GM19395 (cell line): Measurements from ENCODE around the gene GUCY1A1.
"Not testable (repeated sequence)": the region's sequence is repeated elsewhere in the genome, so short reads cannot be mapped to it uniquely, and the experiment has no call there.

Experiments used
- ATAC-seq: cut with Tn5 transposase; IDR thresholded peaks from one replicate; pipeline ENCODE4 v1.9.1; 2021; ENCODE audit warnings: mild to moderate bottlenecking, moderate library complexity; ENCODE audit not compliant: unreplicated experiment

The GUCY1A1 gene, protein sequence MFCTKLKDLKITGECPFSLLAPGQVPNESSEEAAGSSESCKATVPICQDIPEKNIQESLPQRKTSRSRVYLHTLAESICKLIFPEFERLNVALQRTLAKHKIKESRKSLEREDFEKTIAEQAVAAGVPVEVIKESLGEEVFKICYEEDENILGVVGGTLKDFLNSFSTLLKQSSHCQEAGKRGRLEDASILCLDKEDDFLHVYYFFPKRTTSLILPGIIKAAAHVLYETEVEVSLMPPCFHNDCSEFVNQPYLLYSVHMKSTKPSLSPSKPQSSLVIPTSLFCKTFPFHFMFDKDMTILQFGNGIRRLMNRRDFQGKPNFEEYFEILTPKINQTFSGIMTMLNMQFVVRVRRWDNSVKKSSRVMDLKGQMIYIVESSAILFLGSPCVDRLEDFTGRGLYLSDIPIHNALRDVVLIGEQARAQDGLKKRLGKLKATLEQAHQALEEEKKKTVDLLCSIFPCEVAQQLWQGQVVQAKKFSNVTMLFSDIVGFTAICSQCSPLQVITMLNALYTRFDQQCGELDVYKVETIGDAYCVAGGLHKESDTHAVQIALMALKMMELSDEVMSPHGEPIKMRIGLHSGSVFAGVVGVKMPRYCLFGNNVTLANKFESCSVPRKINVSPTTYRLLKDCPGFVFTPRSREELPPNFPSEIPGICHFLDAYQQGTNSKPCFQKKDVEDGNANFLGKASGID

DNA sequence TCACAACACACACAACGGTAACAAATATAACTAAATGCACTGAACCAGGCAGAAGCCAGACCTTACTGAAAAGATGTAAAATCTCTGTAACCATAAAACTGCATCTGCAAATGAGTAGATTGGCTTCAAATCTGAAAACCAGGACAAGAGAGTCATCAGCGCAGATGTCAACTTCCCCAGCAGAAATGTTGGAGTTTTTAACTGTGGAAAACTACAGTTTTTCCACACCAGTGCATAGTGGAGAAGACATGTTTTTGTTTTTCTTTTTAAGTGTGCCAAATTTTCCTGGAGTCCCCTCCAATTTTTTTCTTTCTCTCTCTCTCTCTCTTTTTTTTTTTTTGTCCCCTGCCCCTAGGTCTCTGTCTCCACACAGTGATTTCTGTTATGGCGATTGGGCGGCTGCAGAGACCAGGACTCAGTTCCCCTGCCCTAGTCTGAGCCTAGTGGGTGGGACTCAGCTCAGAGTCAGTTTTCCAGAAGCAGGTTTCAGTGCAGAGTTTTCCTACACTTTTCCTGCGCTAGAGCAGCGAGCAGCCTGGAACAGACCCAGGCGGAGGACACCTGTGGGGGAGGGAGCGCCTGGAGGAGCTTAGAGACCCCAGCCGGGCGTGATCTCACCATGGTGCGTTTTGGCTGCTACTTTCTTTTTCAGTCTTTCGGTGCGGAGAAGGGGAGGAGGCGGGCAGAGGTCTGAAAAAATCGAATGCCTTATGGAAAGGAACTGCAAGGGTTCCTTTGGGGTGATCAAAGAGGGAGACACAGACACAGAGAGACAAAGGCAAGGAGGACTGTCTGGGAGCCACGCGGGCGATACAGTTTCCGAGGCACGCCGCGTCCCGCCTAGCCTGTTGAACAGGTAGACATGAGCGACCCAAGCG, at the start of gene GUCY1A1:
Gene GUCY1A1, plus strand, starts transcription at position 505 of the 878 bp plus-strand sequence. CDS start 30,020 bp downstream, outside the sequence.
- peak; percentile 40 for ATAC-seq

DNA sequence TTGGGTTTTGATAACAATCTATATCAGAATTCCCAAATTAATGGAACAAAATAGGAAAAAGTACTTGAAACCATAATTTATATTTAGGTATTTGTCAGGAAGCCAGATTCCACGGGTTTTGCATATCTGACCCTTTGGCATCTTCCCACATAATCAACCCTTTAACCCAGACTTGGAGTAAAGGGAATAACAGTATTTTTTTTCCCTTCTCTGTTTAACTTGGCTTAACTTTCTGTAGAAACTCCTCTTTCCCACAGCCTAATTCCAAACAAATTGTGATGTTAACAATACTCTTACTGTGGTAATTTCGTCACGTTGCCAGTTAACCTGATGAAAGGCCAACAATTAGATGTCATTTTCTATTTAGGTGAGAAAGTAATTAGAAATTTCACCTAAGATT, 49.4 kb upstream of the GUCY1A1 start:
- no peak for ATAC-seq

DNA sequence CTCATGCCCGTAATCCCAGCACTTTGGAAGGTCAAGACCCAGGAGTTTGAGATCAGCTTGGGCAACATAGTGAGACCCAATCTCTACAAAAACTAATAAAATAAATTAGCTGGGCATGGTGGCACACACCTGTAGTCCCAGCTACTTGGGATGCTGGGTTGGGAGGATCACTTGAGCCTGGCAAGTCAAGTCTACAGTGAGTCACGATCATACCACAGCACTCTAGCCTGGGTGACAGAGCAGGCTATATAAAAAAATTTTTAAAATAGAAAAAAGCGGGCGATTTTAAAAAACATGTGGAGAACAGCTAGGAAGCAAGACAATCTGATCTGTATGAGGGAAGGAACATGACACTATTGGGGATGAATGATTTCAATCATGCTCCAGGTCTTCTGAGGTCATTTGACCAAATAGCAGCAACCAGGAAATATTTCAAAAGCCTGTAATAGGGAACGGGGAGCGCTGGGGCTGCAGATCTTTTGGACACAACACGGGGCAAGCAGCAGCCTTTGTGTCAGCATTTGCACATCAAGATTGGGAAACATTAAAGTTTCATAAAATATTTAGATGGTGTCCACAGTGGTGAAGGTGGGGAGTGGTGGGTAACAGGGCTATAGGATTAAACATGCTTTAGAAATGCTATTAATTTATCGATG, 48.3 kb upstream of the GUCY1A1 start:
- ATAC-seq, result no peak

GRCh38 chr4:155620637-155621036, 46.0 kb upstream of the GUCY1A1 start:
- no peak for ATAC-seq

DNA sequence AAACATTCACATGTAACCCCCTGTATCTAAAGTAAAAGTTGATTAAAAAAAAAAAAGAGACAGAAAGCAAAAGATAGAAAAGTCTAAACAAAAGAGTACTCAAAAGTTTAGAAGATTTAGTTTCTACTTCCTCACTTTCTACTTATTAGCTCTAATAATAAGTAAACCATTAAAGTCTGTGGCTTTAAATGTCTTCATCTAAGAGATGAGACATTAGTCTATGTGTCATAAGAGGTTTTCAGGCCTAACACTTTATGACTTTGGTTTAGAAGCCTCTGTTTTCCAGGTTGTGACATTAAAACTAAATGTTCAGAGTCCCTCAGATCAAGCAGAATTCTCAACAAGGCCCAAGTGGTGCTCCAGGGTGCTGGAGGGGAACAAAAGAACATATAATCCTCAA, 42.2 kb upstream of the GUCY1A1 start:
- peak; percentile 98 for ATAC-seq

- no peak for ATAC-seq
Measured at GRCh38 chr4:155626561-155626960, 40.1 kb upstream of the GUCY1A1 start.

DNA sequence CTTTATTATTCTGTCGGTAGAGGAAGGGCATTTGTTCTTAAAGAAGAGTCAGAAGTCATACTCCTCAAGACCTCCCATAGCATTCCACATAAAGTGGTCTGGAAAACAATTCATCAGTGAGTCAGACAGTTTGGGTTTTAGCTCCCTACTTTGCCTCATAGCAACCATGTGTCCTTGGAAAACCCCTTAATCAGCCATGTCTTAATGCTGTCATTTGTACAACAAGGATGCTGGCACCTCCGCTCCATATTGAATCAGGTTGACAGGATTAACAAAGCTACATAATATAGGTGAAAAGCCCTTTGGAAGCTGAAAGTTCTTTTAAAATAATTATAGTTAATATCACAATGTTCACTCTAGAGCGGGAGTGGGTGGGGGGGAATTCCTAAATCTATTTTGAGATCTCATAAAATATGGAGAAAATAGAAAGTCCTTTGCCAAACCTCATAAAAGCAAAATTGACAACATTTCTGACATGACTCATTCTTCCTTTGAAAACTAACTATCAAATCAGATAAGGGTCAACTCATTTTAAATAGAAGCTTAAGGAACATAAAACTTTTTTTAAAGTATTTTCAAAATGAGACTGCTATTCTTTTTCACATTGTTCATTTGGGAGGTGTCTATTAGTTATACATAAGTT, 37.3 kb upstream of the GUCY1A1 start:
- no peak for ATAC-seq

- ATAC-seq, result no peak
Measured at GRCh38 chr4:155629956-155630355, 36.7 kb upstream of the GUCY1A1 start.

- ATAC-seq, result no peak
Measured at GRCh38 chr4:155632310-155632840, 34.3 kb upstream of the GUCY1A1 start.

DNA sequence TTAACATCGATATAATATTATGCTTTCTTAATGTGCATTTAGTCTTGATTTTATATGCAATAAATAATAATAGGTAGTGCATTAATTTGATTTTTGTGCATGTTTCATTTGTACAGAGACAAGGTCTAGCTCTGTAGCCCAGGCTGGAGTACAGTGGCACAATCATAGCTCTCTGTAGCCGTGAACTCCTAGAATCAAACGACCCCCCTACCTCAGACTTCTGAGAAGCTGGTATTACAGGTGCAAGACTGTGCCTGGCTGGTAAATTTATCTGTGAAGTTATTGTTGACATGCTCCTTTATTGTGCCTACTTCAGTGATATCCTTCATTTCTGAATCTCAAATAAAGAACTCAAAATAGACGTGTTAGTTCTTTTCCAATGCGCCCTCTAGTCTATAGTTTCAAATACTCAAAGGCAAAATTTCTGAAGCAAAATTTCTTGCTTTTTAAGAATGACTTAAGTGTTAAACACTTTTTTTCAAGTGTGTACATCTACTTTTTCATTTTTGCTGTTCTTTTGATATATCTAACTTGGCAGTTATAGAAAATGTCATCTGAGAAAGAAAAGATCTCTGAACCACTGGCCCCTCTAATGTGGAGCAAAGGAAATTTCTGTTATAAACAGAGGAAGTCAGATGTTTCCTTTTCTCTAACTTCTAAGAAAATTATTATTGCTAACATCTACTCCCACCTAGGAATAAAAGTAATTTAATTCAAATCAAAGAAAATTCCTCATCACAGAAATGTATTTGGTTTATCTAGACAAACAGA, 28.3 kb upstream of the GUCY1A1 start:
- ATAC-seq, result no peak

DNA sequence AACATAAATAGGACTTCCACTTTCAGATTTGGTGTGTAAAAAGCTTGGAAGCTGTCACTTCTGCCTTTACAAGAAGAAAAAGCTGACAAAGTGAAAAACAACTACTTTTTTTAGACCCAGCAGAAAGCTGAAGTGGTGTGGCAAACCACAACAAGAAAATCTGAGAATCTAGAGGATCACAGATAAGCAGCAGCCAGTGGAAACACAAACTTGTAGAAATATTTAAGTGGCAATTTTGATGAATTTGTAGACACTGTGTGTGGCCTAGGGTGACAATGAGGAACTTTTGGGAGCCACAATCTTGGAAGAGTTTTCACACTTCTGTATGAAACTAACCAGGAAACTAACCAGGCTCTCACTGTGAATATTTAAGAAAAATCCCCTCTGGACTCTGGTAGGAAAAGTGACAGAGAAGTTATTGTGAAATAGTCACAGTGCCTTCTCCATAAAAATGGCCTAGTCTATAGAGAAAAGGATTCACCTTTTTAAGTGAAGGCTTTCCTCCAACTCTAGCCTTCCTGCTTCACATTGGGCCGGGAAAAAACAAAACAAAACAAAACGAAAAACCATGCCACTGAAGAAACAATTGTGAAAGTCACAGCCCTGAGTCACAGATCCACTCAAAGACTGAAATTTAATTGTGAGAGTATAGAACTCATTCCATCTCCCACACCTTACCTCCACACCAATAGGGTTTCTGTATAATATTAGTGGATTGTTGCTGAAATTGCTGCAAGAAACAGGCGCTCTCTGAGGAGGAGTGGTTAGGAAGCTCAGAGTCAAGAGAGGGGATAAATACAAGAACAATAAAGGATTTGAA, 26.7 kb upstream of the GUCY1A1 start:
- peak; percentile 92 for ATAC-seq

DNA sequence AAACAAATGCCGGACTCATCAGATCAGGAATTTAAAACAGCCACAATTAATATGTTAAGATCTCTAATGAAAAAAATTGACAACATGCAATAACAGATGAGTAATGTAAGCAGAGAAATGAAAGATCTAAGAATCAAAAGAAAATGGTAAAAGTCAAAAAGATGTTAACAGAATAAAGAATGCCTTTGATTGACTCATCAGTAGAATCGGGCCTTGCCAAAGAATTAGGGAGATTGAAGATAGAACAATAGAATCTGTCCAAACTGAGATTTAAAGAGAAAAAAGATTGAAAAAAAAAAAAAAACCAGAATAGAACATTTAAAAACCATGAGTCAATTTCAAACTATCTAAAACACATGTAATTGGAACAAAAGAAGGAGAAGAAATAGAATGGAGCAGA, 25.9 kb upstream of the GUCY1A1 start:
- ATAC-seq, result no peak

GRCh38 chr4:155643087-155643486, 23.6 kb upstream of the GUCY1A1 start:
- ATAC-seq, result no peak

- no peak for ATAC-seq
Measured at GRCh38 chr4:155646001-155646400, 20.6 kb upstream of the GUCY1A1 start.

DNA sequence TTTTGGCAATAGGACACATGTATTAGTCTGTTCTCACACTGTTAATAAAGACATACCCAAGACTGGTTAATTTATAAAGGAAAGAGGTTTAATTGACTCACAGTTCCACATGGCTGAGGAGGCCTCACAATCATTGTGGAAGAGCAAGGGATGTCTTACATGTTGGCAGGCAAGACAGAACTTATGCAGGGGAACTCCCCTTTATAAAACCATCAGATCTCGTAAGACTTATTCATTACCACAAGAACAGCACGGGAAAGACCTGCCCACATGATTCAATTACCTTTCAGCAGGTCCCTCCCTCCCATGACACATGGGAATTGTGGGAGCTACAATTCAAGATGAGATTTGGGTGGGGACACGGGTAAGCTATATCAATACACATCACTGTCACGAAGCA, 15.9 kb upstream of the GUCY1A1 start:
- ATAC-seq, result not testable (repeated sequence)

- ATAC-seq, result no peak
Measured at GRCh38 chr4:155653052-155653451, 13.6 kb upstream of the GUCY1A1 start.

DNA sequence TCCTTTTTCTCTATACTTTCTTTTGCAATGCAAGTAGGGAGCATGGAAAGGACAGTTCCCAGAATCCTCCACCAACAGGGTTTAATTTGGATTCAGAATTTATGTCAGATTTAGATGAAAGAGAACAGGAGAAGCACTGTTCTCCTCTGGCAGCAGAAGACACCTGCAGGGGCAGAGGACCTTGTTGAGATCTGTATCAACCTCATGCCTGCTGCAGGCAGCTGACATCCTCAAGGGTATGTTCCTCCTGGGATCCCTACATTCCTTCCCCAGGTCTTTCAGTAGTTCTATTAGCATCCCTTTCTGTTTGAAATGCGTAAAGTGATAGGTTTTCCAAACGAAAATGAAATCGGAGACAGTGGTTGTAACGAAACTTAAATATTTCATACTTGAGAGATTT, 10.6 kb upstream of the GUCY1A1 start:
- ATAC-seq, result no peak

- ATAC-seq, result no peak
Measured at GRCh38 chr4:155657169-155657568, 9.5 kb upstream of the GUCY1A1 start.
